HEK293 (cell line): ENCODE measurements around the gene ELANE.

Experiments
- CTCF ChIA-PET: fragments of 350-600 bp; formaldehyde crosslinking; extraction: SDS; loops from one replicate; lab custom pipeline; 2021; ENCODE audit warnings: antibody characterized with exemption; lab: Yijun Ruan, JAX
- POLR2A ChIA-PET: fragments of 300-600 bp; formaldehyde crosslinking; extraction: SDS; loops from one replicate; lab custom pipeline; 2020; ENCODE audit warnings: antibody characterized with exemption, inconsistent platforms; lab: Yijun Ruan, JAX
- H3K27ac ChIP-seq: fragments of 200-500 bp; sonication (Bioruptor generic); 2 replicates; pipeline ENCODE4 v1.5.1; 2014; ENCODE audit warnings: low read depth, low read length, control low read depth, inconsistent platforms; ENCODE audit errors: extremely low read depth
- H3K36me3 ChIP-seq, 2 experiments: fragments of 200-500 bp in 1 of 2; sonication (Bioruptor generic) in 1 of 2; 1 replicate in 1 of 2; 2 replicates in 1 of 2; pipeline ENCODE4 v1.5.1; 2014 to 2017; ENCODE audit warnings: inconsistent platforms in 2 of 2, low read length in 2 of 2; ENCODE audit not compliant: control insufficient read depth in 2 of 2, insufficient read depth in 1 of 2
- H3K4me1 ChIP-seq: fragments of 200-500 bp; sonication (Bioruptor generic); 2 replicates; pipeline ENCODE4 v1.5.1; 2014; ENCODE audit warnings: mild to moderate bottlenecking, low read length, inconsistent platforms; ENCODE audit not compliant: control insufficient read depth, insufficient read depth
- H3K4me3 ChIP-seq: 2 replicates; pipeline ENCODE4 v1.5.1; 2011; ENCODE audit warnings: low read depth, mild to moderate bottlenecking, control low read depth, low read length, moderate library complexity
- H3K9me3 ChIP-seq: fragments of 200-500 bp; sonication (Bioruptor generic); 2 replicates; pipeline ENCODE4 v1.5.1; 2014; ENCODE audit warnings: low read depth, low read length, inconsistent platforms; ENCODE audit not compliant: control insufficient read depth, insufficient read depth
- GFI1B ChIP-seq: fragments of 450-650 bp; formaldehyde crosslinking; IDR thresholded peaks from 2 replicates; pipeline ENCODE4 v1.5.1; 2016; ENCODE audit warnings: missing biosample characterization, missing genetic modification characterization
- ZBTB20 ChIP-seq: fragments of 450-650 bp; formaldehyde crosslinking; IDR thresholded peaks from 2 replicates; pipeline ENCODE4 v1.5.1; 2016; ENCODE audit warnings: missing biosample characterization, missing genetic modification characterization
- ZBTB7A ChIP-seq: fragments of 450-650 bp; formaldehyde crosslinking; IDR thresholded peaks from 2 replicates; pipeline ENCODE4 v1.5.1; 2016; ENCODE audit warnings: low read depth, missing biosample characterization, missing genetic modification characterization
- ZNF114 ChIP-seq: fragments of 450-650 bp; formaldehyde crosslinking; IDR thresholded peaks from 2 replicates; pipeline ENCODE4 v1.5.0; 2017; ENCODE audit warnings: missing biosample characterization, missing genetic modification characterization
- ZNF174 ChIP-seq: fragments of 450-650 bp; formaldehyde crosslinking; IDR thresholded peaks from 2 replicates; pipeline ENCODE4 v1.5.0; 2017; ENCODE audit warnings: missing biosample characterization, mild to moderate bottlenecking, missing genetic modification characterization
- ZNF2 ChIP-seq: fragments of 450-650 bp; formaldehyde crosslinking; IDR thresholded peaks from 2 replicates; pipeline ENCODE4 v1.5.1; 2016; ENCODE audit warnings: missing biosample characterization, missing genetic modification characterization
- ZNF202 ChIP-seq: fragments of 450-650 bp; formaldehyde crosslinking; IDR thresholded peaks from 2 replicates; pipeline ENCODE4 v1.5.1; 2016; ENCODE audit warnings: missing biosample characterization, missing genetic modification characterization, borderline replicate concordance
- ZNF24 ChIP-seq: fragments of 450-650 bp; formaldehyde crosslinking; IDR thresholded peaks from 2 replicates; pipeline ENCODE4 v1.5.1; 2016; ENCODE audit warnings: missing biosample characterization, missing genetic modification characterization
- ZNF266 ChIP-seq: fragments of 450-650 bp; formaldehyde crosslinking; IDR thresholded peaks from 2 replicates; pipeline ENCODE4 v1.5.1; 2016; ENCODE audit warnings: missing biosample characterization, missing genetic modification characterization, low read depth
- ZNF324 ChIP-seq: fragments of 450-650 bp; formaldehyde crosslinking; IDR thresholded peaks from 2 replicates; pipeline ENCODE4 v1.5.1; 2016; ENCODE audit warnings: missing biosample characterization, missing genetic modification characterization
- ZNF341 ChIP-seq: fragments of 450-650 bp; formaldehyde crosslinking; IDR thresholded peaks from 2 replicates; pipeline ENCODE4; 2016; ENCODE audit warnings: low read depth, missing biosample characterization, missing genetic modification characterization
- ZNF366 ChIP-seq: fragments of 450-650 bp; formaldehyde crosslinking; conservative IDR thresholded peaks from 2 replicates; pipeline ENCODE4 v1.5.1; 2016; ENCODE audit warnings: missing biosample characterization, missing genetic modification characterization
- ZNF394 ChIP-seq: fragments of 450-650 bp; formaldehyde crosslinking; IDR thresholded peaks from 2 replicates; pipeline ENCODE4 v1.5.1; 2016; ENCODE audit warnings: missing biosample characterization, missing genetic modification characterization, mild to moderate bottlenecking, moderate library complexity, borderline replicate concordance
- ZNF416 ChIP-seq: fragments of 450-650 bp; formaldehyde crosslinking; IDR thresholded peaks from 2 replicates; pipeline ENCODE4 v1.5.1; 2016; ENCODE audit warnings: missing biosample characterization, missing genetic modification characterization
- ZNF423 ChIP-seq: fragments of 450-650 bp; formaldehyde crosslinking; IDR thresholded peaks from 2 replicates; pipeline ENCODE4 v1.5.1; 2016; ENCODE audit warnings: missing biosample characterization, missing genetic modification characterization
- ZNF624 ChIP-seq: fragments of 450-650 bp; formaldehyde crosslinking; IDR thresholded peaks from 2 replicates; pipeline ENCODE4 v1.5.1; 2017; ENCODE audit warnings: missing biosample characterization, missing genetic modification characterization
- ZNF660 ChIP-seq: fragments of 450-650 bp; IDR thresholded peaks from 2 replicates; pipeline ENCODE4 v1.5.1; 2018; ENCODE audit warnings: missing biosample characterization, mild to moderate bottlenecking, missing genetic modification characterization
- ZNF707 ChIP-seq: fragments of 450-650 bp; formaldehyde crosslinking; IDR thresholded peaks from 2 replicates; pipeline ENCODE4 v1.5.1; 2016; ENCODE audit warnings: missing biosample characterization, missing genetic modification characterization
- ZNF747 ChIP-seq: fragments of 450-650 bp; formaldehyde crosslinking; IDR thresholded peaks from 2 replicates; pipeline ENCODE4 v1.5.1; 2016; ENCODE audit warnings: missing biosample characterization, missing genetic modification characterization
- ZNF768 ChIP-seq: fragments of 450-650 bp; formaldehyde crosslinking; IDR thresholded peaks from 2 replicates; pipeline ENCODE4 v1.5.1; 2018; ENCODE audit warnings: missing biosample characterization, mild to moderate bottlenecking, missing genetic modification characterization
- ZNF792 ChIP-seq: fragments of 450-650 bp; formaldehyde crosslinking; IDR thresholded peaks from 2 replicates; pipeline ENCODE4 v1.5.1; 2016; ENCODE audit warnings: missing biosample characterization, missing genetic modification characterization
- ZNF830 ChIP-seq: fragments of 450-650 bp; IDR thresholded peaks from 2 replicates; pipeline ENCODE4 v1.5.0; 2018; ENCODE audit warnings: missing biosample characterization, missing genetic modification characterization, low read depth, mild to moderate bottlenecking, moderate library complexity
- TF ChIP-seq, protein P1 (sequence below): fragments of 450-650 bp; formaldehyde crosslinking; IDR thresholded peaks from 2 replicates; pipeline ENCODE4 v1.5.1; 2016; ENCODE audit warnings: missing biosample characterization, missing genetic modification characterization
- TF ChIP-seq, protein P2 (sequence below): sonication (generic); formaldehyde crosslinking; IDR thresholded peaks from 2 replicates; pipeline ENCODE4 v1.8.1; 2022; ENCODE audit warnings: mild to moderate bottlenecking, moderate library complexity, missing genetic modification reagents
- TF ChIP-seq, protein P3 (sequence below): fragments of 450-650 bp; formaldehyde crosslinking; IDR thresholded peaks from 2 replicates; pipeline ENCODE4 v1.5.1; 2016; ENCODE audit warnings: missing biosample characterization, missing genetic modification characterization
- TF ChIP-seq, protein P4 (sequence below): fragments of 450-650 bp; formaldehyde crosslinking; IDR thresholded peaks from 2 replicates; pipeline ENCODE4 v1.5.1; 2016; ENCODE audit warnings: missing biosample characterization, missing genetic modification characterization
- TF ChIP-seq, protein P5 (sequence below): fragments of 450-650 bp; formaldehyde crosslinking; IDR thresholded peaks from 2 replicates; pipeline ENCODE4 v1.5.1; 2017; ENCODE audit warnings: missing biosample characterization, mild to moderate bottlenecking, missing genetic modification characterization, moderate library complexity

The ELANE gene

DNA sequence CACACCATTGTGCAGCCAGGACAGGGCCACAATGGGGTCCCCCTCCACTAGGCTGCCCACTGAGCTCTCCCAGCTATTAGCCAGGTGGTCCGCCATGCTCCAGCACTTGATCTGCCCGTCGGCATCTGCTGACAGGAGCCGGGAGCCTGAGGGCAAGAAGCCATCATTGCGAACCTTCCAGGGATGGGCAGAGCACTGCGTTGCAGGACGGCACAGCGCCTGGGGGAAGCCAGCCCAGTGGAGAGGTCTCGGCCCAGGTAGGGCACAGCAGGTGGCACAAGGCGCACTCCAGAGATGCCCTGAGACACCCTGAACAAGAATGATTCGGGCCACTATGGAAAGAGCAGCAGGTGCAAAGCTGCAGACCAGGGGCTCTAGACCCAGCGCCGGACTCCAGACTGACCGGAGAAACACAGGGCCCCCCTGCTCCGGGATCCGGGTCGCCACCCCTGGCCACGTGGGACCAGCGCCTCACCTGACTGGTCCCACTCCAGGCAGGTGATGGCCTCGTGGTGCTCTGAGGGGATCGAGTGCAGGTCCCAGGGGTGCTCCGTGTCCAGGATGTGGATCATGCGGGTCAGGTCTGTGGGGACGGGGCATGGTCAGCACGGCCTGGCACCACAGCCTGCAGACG, 37.7 kb downstream of the ELANE start:
- no peaks in the 10 kb centered on the region for H3K9me3 ChIP-seq
- H3K4me3 ChIP-seq: no peak overlapping the region
- H3K27ac ChIP-seq: no peak overlapping the region
- POLR2A ChIA-PET: interaction anchor here (0.6 kb wide), 1 partner anchor 226 kb away, joined by 3 read pairs; no protein-coding TSS in a partner anchor
- CTCF ChIA-PET: no interaction called here
- TF ChIP-seq ZNF423 (no peak), ZNF830 (no peak), ZNF2 (tag by site-specific recombination) (no peak), ZBTB7A (tag by site-specific recombination) (no peak), ZNF202 (tag by site-specific recombination) (no peak), ZNF792 (tag by site-specific recombination) (no peak), ZNF114 (tag by site-specific recombination) (no peak), ZNF341 (tag by site-specific recombination) (no peak), ZBTB20 (tag by site-specific recombination) (no peak), ZNF660 (tag by site-specific recombination) (no peak), ZNF416 (tag by site-specific recombination) (no peak), ZNF174 (tag by site-specific recombination) (no peak), ZNF707 (tag by site-specific recombination) (no peak)
- TF ChIP-seq, protein P1, sequence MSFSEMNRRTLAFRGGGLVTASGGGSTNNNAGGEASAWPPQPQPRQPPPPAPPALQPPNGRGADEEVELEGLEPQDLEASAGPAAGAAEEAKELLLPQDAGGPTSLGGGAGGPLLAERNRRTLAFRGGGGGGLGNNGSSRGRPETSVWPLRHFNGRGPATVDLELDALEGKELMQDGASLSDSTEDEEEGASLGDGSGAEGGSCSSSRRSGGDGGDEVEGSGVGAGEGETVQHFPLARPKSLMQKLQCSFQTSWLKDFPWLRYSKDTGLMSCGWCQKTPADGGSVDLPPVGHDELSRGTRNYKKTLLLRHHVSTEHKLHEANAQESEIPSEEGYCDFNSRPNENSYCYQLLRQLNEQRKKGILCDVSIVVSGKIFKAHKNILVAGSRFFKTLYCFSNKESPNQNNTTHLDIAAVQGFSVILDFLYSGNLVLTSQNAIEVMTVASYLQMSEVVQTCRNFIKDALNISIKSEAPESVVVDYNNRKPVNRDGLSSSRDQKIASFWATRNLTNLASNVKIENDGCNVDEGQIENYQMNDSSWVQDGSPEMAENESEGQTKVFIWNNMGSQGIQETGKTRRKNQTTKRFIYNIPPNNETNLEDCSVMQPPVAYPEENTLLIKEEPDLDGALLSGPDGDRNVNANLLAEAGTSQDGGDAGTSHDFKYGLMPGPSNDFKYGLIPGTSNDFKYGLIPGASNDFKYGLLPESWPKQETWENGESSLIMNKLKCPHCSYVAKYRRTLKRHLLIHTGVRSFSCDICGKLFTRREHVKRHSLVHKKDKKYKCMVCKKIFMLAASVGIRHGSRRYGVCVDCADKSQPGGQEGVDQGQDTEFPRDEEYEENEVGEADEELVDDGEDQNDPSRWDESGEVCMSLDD: no peak
- TF ChIP-seq, protein P2, sequence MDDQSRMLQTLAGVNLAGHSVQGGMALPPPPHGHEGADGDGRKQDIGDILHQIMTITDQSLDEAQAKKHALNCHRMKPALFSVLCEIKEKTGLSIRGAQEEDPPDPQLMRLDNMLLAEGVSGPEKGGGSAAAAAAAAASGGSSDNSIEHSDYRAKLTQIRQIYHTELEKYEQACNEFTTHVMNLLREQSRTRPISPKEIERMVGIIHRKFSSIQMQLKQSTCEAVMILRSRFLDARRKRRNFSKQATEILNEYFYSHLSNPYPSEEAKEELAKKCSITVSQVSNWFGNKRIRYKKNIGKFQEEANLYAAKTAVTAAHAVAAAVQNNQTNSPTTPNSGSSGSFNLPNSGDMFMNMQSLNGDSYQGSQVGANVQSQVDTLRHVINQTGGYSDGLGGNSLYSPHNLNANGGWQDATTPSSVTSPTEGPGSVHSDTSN: no peak
- TF ChIP-seq, protein P3, sequence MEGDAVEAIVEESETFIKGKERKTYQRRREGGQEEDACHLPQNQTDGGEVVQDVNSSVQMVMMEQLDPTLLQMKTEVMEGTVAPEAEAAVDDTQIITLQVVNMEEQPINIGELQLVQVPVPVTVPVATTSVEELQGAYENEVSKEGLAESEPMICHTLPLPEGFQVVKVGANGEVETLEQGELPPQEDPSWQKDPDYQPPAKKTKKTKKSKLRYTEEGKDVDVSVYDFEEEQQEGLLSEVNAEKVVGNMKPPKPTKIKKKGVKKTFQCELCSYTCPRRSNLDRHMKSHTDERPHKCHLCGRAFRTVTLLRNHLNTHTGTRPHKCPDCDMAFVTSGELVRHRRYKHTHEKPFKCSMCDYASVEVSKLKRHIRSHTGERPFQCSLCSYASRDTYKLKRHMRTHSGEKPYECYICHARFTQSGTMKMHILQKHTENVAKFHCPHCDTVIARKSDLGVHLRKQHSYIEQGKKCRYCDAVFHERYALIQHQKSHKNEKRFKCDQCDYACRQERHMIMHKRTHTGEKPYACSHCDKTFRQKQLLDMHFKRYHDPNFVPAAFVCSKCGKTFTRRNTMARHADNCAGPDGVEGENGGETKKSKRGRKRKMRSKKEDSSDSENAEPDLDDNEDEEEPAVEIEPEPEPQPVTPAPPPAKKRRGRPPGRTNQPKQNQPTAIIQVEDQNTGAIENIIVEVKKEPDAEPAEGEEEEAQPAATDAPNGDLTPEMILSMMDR (tag by site-specific recombination): no peak
- no peaks in the 10 kb centered on the region for H3K4me1 ChIP-seq
- peaks cover 4 to 52% of the 10 kb centered on the region in 2 experiments; a peak in 2 of 3 replicates for H3K36me3 ChIP-seq

DNA sequence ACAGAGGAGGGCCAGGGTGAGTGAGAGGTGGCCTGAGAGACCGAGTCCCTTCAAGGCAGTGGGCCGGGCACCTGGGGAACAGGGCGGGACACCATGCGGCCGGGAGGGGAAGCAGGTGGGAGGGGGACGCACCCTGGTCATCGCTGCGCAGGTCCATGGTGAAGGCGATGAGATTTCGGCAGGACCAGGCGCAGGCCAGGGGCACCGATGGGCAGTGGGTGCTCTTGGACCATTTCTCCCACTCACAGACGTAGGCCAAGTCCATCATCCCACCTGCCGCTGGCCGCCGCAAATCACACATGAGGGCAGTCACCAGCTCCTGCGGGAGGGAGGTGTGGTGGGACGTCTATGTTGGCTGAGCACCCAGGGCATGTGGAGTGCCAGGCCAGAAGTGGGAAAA, 38.7 kb downstream of the ELANE start:
- Histone ChIP-seq H3K4me3 (no peak overlapping the region), H3K9me3 (no peaks in the 10 kb centered on the region), H3K27ac (no peak overlapping the region), H3K36me3 (peaks cover 4 to 41% of the 10 kb centered on the region in 2 experiments; a peak in 2 of 3 replicates), H3K4me1 (no peaks in the 10 kb centered on the region)
- POLR2A ChIA-PET: no interaction called here
- CTCF ChIA-PET: no interaction called here
- TF ChIP-seq GFI1B: no peak
- TF ChIP-seq, protein P4, sequence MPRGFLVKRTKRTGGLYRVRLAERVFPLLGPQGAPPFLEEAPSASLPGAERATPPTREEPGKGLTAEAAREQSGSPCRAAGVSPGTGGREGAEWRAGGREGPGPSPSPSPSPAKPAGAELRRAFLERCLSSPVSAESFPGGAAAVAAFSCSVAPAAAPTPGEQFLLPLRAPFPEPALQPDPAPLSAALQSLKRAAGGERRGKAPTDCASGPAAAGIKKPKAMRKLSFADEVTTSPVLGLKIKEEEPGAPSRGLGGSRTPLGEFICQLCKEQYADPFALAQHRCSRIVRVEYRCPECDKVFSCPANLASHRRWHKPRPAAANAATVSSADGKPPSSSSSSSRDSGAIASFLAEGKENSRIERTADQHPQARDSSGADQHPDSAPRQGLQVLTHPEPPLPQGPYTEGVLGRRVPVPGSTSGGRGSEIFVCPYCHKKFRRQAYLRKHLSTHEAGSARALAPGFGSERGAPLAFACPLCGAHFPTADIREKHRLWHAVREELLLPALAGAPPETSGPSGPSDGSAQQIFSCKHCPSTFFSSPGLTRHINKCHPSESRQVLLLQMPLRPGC (tag by site-specific recombination): no peak
- TF ChIP-seq, protein P5, sequence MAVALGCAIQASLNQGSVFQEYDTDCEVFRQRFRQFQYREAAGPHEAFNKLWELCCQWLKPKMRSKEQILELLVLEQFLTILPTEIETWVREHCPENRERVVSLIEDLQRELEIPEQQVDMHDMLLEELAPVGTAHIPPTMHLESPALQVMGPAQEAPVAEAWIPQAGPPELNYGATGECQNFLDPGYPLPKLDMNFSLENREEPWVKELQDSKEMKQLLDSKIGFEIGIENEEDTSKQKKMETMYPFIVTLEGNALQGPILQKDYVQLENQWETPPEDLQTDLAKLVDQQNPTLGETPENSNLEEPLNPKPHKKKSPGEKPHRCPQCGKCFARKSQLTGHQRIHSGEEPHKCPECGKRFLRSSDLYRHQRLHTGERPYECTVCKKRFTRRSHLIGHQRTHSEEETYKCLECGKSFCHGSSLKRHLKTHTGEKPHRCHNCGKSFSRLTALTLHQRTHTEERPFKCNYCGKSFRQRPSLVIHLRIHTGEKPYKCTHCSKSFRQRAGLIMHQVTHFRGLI (tag by site-specific recombination): no peak
- TF ChIP-seq ZNF394 (tag by site-specific recombination): no peak
- TF ChIP-seq ZNF747 (tag by site-specific recombination): no peak
- no peak for TF ChIP-seq ZNF366
- TF ChIP-seq ZNF24 (tag by site-specific recombination): no peak
- no peak for TF ChIP-seq ZNF266 (tag by site-specific recombination)
- no peak for TF ChIP-seq ZNF624 (tag by site-specific recombination)
- no peak for TF ChIP-seq ZNF768 (tag by site-specific recombination)
- no peak for TF ChIP-seq ZNF324 (tag by site-specific recombination)
